ENCODE data around the gene NHSL2. TPM values are rescaled to one million over a fixed set of nuclear protein-coding genes. Genes with fewer than 3 reads are reported as not detected.

NHSL2 gene
- total RNA-seq, 1 donor from 2014 or later, result 5.7 TPM

DNA sequence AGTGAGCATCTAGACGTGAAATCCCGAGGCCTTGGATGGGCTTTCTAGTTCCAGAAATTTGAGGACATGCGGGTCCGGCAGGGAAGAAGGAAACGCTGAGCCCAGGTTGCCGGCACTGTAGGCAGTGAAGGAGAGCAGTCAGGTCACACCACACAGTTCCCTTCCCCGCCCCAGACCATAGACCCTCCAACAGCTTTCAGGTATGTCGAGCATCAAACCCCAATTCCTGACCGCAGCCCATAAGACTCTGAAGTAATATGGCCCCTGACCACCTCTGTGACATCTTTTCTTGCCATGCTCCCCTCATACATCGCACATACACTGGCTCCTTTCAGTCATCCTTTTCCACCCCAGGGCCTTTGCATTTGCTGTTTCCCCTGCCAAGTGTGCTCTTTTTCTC, 198.0 kb downstream of the NHSL2 start:
- ATAC-seq (no peak), DNase-seq (ENCODE audit: missing footprints) (no peak)
- intact Hi-C loops (cut with DNase I), result no loop called here

DNA sequence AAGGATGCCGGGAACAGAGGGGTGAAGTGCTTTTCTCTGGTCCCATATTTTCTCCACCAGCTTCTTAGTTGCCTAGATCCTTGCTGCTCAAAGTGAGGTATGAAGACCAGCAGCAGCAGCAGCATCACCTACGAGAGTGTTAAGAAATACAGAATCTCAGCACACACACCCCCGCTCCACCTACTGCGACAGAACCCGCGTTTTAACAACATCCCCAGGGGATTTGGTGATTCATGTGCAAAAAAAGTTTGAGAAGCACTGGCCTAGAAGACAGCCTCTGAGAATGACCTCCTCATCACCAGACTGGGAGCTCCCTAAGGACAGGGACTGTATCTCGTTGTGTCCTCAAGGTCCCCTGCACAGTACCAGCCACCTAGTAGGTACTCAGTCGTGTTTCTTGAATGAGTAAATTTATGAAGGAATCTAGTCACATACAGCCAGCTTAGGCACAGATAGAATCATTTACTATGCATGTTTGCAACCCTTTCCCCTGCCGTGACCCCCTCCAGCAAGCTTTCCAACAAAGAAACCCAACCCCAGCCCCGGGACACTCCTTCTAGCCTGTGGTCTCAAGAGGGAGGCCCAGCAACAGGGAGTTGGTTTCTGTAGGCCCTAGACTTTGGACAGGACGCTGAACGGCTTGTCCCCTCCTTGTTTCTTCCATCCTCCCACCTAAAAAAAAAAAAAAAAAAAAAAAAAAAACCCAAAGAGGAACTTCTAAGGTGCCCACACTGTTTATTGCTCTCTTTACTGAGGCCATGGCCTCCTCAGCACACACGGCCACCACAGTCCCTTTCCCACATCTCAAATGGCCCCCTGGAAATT, 199.6 kb downstream of the NHSL2 start:
- DNase-seq (ENCODE audit: missing footprints) (no peak), ATAC-seq (no peak)
- intact Hi-C loops (cut with DNase I), result no loop called here

GRCh38 chrX:72110876-72111708, 200.4 kb downstream of the NHSL2 start:
- intact Hi-C loops (cut with DNase I), result no loop called here
- ATAC-seq, result no peak

GRCh38 chrX:72113461-72113860, 202.8 kb downstream of the NHSL2 start:
- DNase-seq (ENCODE audit: missing footprints) (no peak), ATAC-seq (no peak)
- intact Hi-C loops (cut with DNase I), result no loop called here

More at GRCh38 chrX:72110876-72111708, 200.4 kb downstream of the NHSL2 start:
- DNase-seq (ENCODE audit: missing footprints), result no peak

- no peak for ATAC-seq
Observed at GRCh38 chrX:72114306-72114705, 203.7 kb downstream of the NHSL2 start.

GRCh38 chrX:72114807-72115206, 204.2 kb downstream of the NHSL2 start:
- intact Hi-C loops (cut with DNase I), result no loop called here
- DNase-seq (ENCODE audit: missing footprints) (no peak), ATAC-seq (no peak)

More at GRCh38 chrX:72114306-72114705, 203.7 kb downstream of the NHSL2 start:
- no peak for DNase-seq (ENCODE audit: missing footprints)
- intact Hi-C loops (cut with DNase I), result no loop called here

- DNase-seq (ENCODE audit: missing footprints), result no peak
- ATAC-seq, result no peak
- intact Hi-C loops (cut with DNase I), result no loop called here
Observed at GRCh38 chrX:72115380-72115779, 204.7 kb downstream of the NHSL2 start.

GRCh38 chrX:72117636-72118210, 207.1 kb downstream of the NHSL2 start:
- DNase-seq (ENCODE audit: missing footprints) (no peak), ATAC-seq (no peak)
- intact Hi-C loops (cut with DNase I), result no loop called here

DNA sequence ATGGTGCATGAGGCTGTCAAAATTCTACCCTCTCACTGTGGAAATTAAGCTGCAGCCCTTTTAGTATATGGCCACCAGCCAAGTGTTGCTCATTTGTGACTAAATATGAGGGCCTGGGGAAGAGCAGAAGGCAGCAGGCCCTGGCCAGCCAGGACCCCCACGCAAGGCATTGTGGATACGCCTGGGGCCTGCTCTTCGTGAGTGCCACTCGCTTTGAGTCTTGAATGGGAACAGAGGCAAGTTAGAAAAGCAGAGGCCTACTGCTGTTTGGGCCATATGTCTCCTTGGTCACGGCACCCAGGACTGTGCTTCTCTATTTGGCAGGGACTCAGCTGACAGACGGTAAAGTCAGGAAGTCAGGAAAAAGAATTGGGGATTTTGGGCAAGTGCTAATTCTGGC, 210.2 kb downstream of the NHSL2 start:
- DNase-seq (ENCODE audit: missing footprints) (no peak), ATAC-seq (peak; percentile 35)
- intact Hi-C loops (cut with DNase I), result loop anchor here (2.0 to 10.0 kb wide), 2 partner anchors 42 to 206 kb away; partner anchors contain the start of gene NHSL2

DNA sequence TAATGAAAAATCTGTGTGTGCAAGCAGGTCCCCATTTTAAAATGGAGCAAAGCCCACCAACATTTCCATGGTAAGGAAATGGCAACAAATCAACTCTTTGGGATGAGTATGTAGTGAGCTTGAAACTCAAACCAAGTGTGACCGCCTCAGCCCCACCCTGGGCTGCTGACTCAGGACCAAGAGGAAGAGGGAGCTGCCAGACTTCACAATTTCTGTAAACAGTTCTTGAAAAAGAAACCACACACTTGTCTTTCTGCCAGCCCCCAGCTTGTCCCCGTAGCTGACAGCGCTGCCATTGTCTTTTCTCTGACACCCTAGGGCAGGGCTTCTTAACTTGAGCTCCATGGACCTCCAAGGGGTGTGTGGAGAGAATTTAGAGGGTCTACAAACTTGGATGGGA, 210.7 kb downstream of the NHSL2 start:
- intact Hi-C loops (cut with DNase I), result loop anchor here (2.0 to 10.0 kb wide), 2 partner anchors 43 to 207 kb away; partner anchors contain the start of gene NHSL2
- ATAC-seq, result peak; percentile 80
- no peak for DNase-seq (ENCODE audit: missing footprints)

DNA sequence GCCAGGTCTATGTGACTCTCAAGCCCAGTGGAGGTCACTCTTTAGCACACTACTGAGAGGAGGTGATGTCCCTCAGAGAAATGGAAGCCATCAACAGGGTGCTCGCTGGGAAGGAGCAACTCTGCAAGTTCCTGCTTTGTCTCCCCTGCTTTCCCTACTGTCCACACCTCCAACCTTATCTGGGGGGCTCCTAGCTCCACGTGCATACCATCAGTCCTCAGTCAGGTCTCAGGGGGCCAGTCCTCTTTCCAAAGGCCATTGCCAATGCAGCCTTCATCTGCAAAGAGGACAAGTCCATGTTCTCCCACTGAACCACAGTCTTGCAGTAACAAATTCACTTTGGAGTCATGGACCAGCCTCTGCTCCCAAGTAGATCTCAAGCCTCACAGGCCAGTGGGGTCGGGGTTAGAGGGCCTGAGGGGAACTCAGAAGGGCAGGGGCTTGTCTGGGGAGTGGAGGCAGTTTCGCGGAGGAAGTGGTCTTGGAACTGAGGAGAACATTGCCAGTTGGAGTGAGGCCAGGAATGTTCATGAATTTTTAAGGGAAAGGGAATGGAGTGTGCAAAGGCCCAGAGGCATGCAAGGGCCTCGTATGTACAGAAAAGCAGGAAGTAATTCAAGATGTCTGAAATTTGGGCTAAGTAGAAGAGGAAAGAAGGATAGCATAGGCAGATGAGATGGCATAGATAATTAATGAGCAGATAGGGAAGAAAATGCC, 212.1 kb downstream of the NHSL2 start:
- DNase-seq (ENCODE audit: missing footprints) (no peak), ATAC-seq (no peak)
- intact Hi-C loops (cut with DNase I), result loop anchor here (10.0 kb wide), 1 partner anchor 208 kb away; the partner anchor contains the start of gene NHSL2

DNA sequence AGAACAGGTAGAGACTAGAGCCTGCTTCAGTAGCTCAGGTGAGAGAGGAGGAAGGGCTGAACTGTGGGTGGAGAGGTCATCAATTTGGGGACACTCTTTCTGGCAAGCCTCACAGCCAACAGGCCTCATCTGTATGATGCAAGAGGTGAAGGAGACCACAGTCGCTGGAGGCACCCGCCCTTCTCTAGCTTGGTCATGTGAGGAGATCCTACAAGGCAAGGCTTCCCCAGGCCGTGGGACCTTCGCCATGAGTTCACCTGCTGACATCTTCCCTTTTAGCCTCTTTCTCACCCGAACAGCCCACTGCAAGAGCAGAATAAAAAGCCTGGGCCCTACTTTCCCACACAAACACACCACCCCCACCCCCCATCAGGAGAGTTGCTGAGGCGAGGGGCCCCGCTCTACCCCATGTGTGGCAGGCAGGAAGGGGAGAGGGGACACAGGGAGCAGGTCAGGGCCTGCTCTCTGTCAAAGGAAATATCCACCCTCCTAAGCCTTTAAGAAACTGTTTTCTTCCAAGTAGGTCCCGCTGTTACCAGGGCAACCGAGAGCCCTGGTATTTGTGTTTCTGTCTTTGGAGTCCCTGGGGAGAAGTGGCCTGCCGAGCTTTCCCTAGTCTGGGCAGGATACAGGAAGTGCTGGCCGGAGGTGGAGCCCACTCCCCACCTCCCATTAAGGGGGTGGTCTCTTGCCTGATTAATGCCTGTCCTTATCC, 213.0 kb downstream of the NHSL2 start:
- ATAC-seq (peak; percentile 30), DNase-seq (ENCODE audit: missing footprints) (no peak)
- intact Hi-C loops (cut with DNase I), result loop anchor here (10.0 kb wide), 1 partner anchor 209 kb away; the partner anchor contains the start of gene NHSL2

DNA sequence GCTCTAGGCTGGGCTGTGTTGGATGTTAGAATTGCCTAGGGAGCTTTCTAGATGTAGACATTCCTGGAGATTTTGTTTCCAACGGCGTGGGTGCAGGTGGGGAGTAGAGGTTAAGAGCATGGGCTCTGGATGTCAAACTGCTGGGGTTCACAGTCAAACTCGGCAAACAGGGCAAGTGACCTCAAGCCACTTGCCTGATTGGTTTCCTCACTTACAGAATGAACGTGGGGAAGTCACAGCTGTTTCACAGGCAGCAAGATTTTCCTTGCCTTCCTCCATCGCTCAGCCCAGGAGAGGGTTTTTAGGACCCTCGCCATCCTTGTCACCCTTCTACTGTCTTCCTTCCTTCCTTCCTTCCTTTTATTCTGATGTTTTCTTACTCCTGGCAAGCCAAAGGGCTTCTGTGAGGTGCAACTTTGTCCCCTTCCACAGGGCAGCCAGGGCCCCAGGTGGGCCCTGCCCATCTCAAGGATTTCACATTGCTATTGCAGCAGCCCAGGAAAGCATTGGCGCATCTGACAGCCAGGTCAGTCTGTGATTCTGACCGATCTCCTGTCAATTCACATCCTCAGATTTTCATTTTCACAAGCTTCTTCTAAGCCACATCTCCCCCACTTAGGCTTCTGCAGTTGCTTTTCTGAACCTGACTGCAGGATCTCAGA, 214.0 kb downstream of the NHSL2 start:
- DNase-seq (ENCODE audit: missing footprints) (no peak), ATAC-seq (no peak)
- intact Hi-C loops (cut with DNase I), result loop anchor here (10.0 kb wide), 1 partner anchor 210 kb away; the partner anchor contains the start of gene NHSL2

GRCh38 chrX:72125331-72126047, 214.8 kb downstream of the NHSL2 start:
- no peak for ATAC-seq
- intact Hi-C loops (cut with DNase I), result loop anchor here (1.0 to 10.0 kb wide), 3 partner anchors 107 to 211 kb away; partner anchors contain the start of gene NHSL2

GRCh38 chrX:72126048-72126415, 215.4 kb downstream of the NHSL2 start:
- DNase-seq (ENCODE audit: missing footprints) (no peak), ATAC-seq (peak; percentile 2)
- intact Hi-C loops (cut with DNase I), result loop anchor here (1.0 to 10.0 kb wide), 3 partner anchors 108 to 211 kb away; partner anchors contain the start of gene NHSL2

More at GRCh38 chrX:72125331-72126047, 214.8 kb downstream of the NHSL2 start:
- DNase-seq (ENCODE audit: missing footprints), result no peak

- ATAC-seq (peak; percentile 89), DNase-seq (ENCODE audit: missing footprints) (peak; percentile 80)
- intact Hi-C loops (cut with DNase I), result loop anchor here (1.0 to 10.0 kb wide), 3 partner anchors 108 to 212 kb away; partner anchors contain the start of gene NHSL2
Observed at GRCh38 chrX:72126539-72127140, 216.0 kb downstream of the NHSL2 start.
